Activated CD4-positive, alpha-beta T cell treated with anti-CD3 and anti-CD28 coated beads for 36 hours (primary cell): ENCODE results near the gene MAGEA9B. TPM values are rescaled to one million over a fixed set of nuclear protein-coding genes. Genes with fewer than 3 reads are reported as not detected.

Source experiments
- total RNA-seq, 2 experiments: library from RNA; stranded (reverse); gene quantifications; one replicate each; pipeline ENCODE4 v1.2.3, GENCODE V29; 2021

MAGEA9B gene
- total RNA-seq, 2 experiments from 2014 or later: not detected

Other genes starting within 250 kb of the MAGEA9B start
- 10 to 100 TPM; 52.6 to 64.3 TPM for gene IDS, start 82.2 kb downstream of the MAGEA9B start, total RNA-seq
- gene EOLA1, start 46.4 kb downstream of the MAGEA9B start, total RNA-seq: 10 to 100 TPM; 29.4 to 37.4 TPM
- not detected for gene HSFX3, start 37.5 kb downstream of the MAGEA9B start, total RNA-seq
- gene HSFX2, start 7.9 kb upstream of the MAGEA9B start, total RNA-seq: not detected
- 10 to 100 TPM; 10.2 to 14.4 TPM for gene TMEM185A, start 44.3 kb upstream of the MAGEA9B start, total RNA-seq
- not detected for gene MAGEA11, start 124.6 kb upstream of the MAGEA9B start, total RNA-seq
- gene HSFX1, start 186.6 kb upstream of the MAGEA9B start, total RNA-seq: under 1 TPM; 0.25 to 0.47 TPM
- not detected for gene MAGEA9, start 194.5 kb upstream of the MAGEA9B start, total RNA-seq